ENCODE results near the gene HSPG2. TPM values are rescaled to one million over a fixed set of nuclear protein-coding genes. Genes with fewer than 3 reads are reported as not detected.

HSPG2 gene
- total and polyA plus RNA-seq, 9 of the 15 experiments (the other 6 are each of a cell fraction or from before 2014, with no cell fraction given), result 0.14 to 160 (median 15.7) TPM

GRCh38 chr1:21937372-21938121, 437 bp upstream of the HSPG2 start (continued):
- no peak for TF ChIP-seq TFE3 (CRISPR knock-in tag; IDR thresholded peaks at IDR 0.05)
- TF ChIP-seq ASH1L (IDR thresholded peaks at IDR 0.05; ENCODE audit: borderline replicate concordance, low read depth, partially characterized antibody), result peak; percentile 42
- TF ChIP-seq PRDM10 (IDR thresholded peaks at IDR 0.05; ENCODE audit: partially characterized antibody), result peak; percentile 21
- peak; percentile 63 for TF ChIP-seq ZNF395 (CRISPR knock-in tag; IDR thresholded peaks at IDR 0.05)
- TF ChIP-seq SOX6 (IDR thresholded peaks at IDR 0.05), result peak; percentile 40; the same call in 1 of the 2 replicates
- peak; percentile 87 for TF ChIP-seq RB1 (IDR thresholded peaks at IDR 0.05; ENCODE audit: low read depth)
- TF ChIP-seq PHB2 (IDR thresholded peaks at IDR 0.05; ENCODE audit: low read depth), result peak; percentile 42; the same call in 1 of the 2 replicates
- peak; percentile 20; the same call in 1 of the 2 replicates for TF ChIP-seq HCFC1 (IDR thresholded peaks at IDR 0.05; ENCODE audit: low read depth, low read length)
- peak; percentile 62; the same call in 1 of the 2 replicates for TF ChIP-seq ATF7 (IDR thresholded peaks at IDR 0.05)
- peak; percentile 27; the same call in 1 of the 2 replicates for TF ChIP-seq CHD2 (IDR thresholded peaks at IDR 0.05; ENCODE audit: low read depth, low read length)
- TF ChIP-seq NFRKB (IDR thresholded peaks at IDR 0.05; ENCODE audit: low read depth), result peak; percentile 71; the same call in 1 of the 2 replicates
- TF ChIP-seq MNT (conservative IDR thresholded peaks at IDR 0.05), result peak in 1 of 2 experiments; percentile 78; a peak in 3 of 4 replicates
- peak; percentile 90 to 92 for TF ChIP-seq E2F6 (IDR thresholded peaks at IDR 0.05; ENCODE audit: borderline replicate concordance in 1 of 2, extremely low read depth in 1 of 2, insufficient read depth in 1 of 2, insufficient read length in 1 of 2, low read depth in 1 of 2, low read length in 1 of 2, poor library complexity in 1 of 2, severe bottlenecking in 1 of 2)
- TF ChIP-seq NCOA1 (IDR thresholded peaks at IDR 0.05; ENCODE audit: low read depth), result peak; percentile 59; the same call in 1 of the 2 replicates
- peak; percentile 34 for TF ChIP-seq FOXM1 (IDR thresholded peaks at IDR 0.05; ENCODE audit: low read depth)
- no peak for TF ChIP-seq FOXM1 (CRISPR knock-in tag; IDR thresholded peaks at IDR 0.05; ENCODE audit: low read depth)
- peak; percentile 10 for TF ChIP-seq TAF1 (IDR thresholded peaks at IDR 0.05; ENCODE audit: control insufficient read depth, extremely low read depth, insufficient read depth, low read length, severe bottlenecking)
